Esophagus (tissue), 2 donors: ENCODE data around the gene AIFM3. TPM values are rescaled to one million over a fixed set of nuclear protein-coding genes. Genes with fewer than 3 reads are reported as not detected.
A peak's percentile ranks its signal among the peaks of the same experiment; 100 is the strongest.
"Not testable (repeated sequence)": the region's sequence is repeated elsewhere in the genome, so short reads cannot be mapped to it uniquely, and the experiment has no call there.

Experiments used
- H3K27ac ChIP-seq, 2 donors: one replicate each; pipeline ENCODE4 v1.5.1; 2013; ENCODE audit warnings: low read depth in 2 of 2, mild to moderate bottlenecking in 2 of 2, inconsistent platforms in 1 of 2, low read length in 1 of 2, moderate library complexity in 1 of 2
- H3K27me3 ChIP-seq, 2 donors: one replicate each; pipeline ENCODE4 v1.6.1; 2013; ENCODE audit warnings: low read length in 2 of 2, control low read depth in 1 of 2, mild to moderate bottlenecking in 1 of 2; ENCODE audit not compliant: insufficient read depth in 2 of 2, control insufficient read depth in 1 of 2
- H3K36me3 ChIP-seq, 2 donors: one replicate each; pipeline ENCODE4 v1.6.1; 2013; ENCODE audit warnings: low read length in 1 of 2; ENCODE audit not compliant: control insufficient read depth in 2 of 2, insufficient read depth in 2 of 2
- H3K4me1 ChIP-seq, 2 donors: one replicate each; pipeline ENCODE4 v1.6.1; 2013; ENCODE audit warnings: low read length in 1 of 2; ENCODE audit not compliant: control insufficient read depth in 2 of 2, insufficient read depth in 2 of 2
- H3K4me3 ChIP-seq, 2 donors: one replicate each; pipeline ENCODE4 v1.5.1; 2013; ENCODE audit warnings: low read length in 2 of 2, mild to moderate bottlenecking in 2 of 2, low read depth in 1 of 2, moderate library complexity in 1 of 2
- H3K9me3 ChIP-seq, 2 donors: one replicate each; pipeline ENCODE4 v1.6.1; 2013; ENCODE audit warnings: mild to moderate bottlenecking in 2 of 2, low read depth in 1 of 2, low read length in 1 of 2, moderate library complexity in 1 of 2; ENCODE audit not compliant: control insufficient read depth in 2 of 2, insufficient read depth in 1 of 2
- WGBS, 2 donors: extraction: QIAGEN DNeasy Blood & Tissue Kit; methylation state at CpG; one replicate each; pipeline ENCODE4 v1.1.7; 2013; 5-methylcytosine and 5-hydroxymethylcytosine counted together
- polyA plus RNA-seq, 2 donors: library from polyadenylated mRNA; stranded (reverse); fragments of 200-250 nt; gene quantifications; one replicate each; pipeline ENCODE4 v1.2.3, GENCODE V29; 2013
- donor health status: healthy with polysubstance abuse.
- donor health status: Bipolar disorder and iron deficiency.

AIFM3 gene
- polyA plus RNA-seq, 2 donors = 1.1 to 1.7 TPM

DNA sequence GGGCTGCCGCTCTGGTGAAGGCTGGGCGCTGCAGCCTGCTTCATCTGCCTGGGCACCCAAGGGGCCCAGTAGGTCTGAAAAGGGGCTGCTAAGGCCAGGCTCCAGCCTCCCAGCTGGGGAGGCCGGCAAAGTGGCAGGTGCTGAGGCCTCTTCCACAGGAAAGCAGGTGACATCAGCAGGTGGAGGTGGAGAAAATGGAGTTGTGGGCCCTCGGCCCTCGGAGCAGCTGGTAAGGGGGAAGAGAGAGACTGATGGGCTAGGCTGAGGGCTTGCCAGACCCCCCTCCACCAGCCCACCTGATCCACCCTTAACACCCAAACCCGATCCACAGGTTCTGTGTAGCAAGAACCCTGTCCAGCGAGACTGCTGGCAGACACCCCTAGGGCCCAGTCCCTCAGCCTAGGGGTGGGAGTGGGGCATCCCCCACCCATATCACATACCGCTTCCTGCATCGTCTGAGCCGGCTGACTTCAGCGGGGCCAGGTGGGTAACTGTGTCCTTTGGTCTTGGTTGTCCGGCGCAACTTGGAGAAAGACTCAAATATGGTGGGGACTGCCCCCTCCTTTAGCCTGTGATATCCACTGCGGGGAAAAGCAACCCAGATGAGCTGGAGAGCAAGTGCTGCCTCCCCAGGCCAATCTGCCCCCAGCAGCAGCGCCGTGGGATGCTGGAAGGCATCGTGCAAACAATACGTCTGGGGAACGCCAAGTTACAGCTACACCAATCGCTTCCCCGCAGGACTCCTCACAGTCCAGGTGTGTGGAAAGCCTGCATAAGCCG is 33.3 kb downstream of the AIFM3 start:
- peaks cover 6 to 20% of the 10 kb centered on the region in 2 donors for H3K4me1 ChIP-seq
- H3K4me3 ChIP-seq = peak overlapping the region; percentile 74 to 80
- peaks cover 0 to 23% of the 10 kb centered on the region in 2 donors for H3K36me3 ChIP-seq
- peak overlapping the region; percentile 100 for H3K27ac ChIP-seq
- H3K27me3 ChIP-seq = no peaks in the 10 kb centered on the region
- 42 to 47% methylated on average over 21 to 22 of the region's 22 CpGs for WGBS, 2 donors
- no peaks in the 10 kb centered on the region for H3K9me3 ChIP-seq

DNA sequence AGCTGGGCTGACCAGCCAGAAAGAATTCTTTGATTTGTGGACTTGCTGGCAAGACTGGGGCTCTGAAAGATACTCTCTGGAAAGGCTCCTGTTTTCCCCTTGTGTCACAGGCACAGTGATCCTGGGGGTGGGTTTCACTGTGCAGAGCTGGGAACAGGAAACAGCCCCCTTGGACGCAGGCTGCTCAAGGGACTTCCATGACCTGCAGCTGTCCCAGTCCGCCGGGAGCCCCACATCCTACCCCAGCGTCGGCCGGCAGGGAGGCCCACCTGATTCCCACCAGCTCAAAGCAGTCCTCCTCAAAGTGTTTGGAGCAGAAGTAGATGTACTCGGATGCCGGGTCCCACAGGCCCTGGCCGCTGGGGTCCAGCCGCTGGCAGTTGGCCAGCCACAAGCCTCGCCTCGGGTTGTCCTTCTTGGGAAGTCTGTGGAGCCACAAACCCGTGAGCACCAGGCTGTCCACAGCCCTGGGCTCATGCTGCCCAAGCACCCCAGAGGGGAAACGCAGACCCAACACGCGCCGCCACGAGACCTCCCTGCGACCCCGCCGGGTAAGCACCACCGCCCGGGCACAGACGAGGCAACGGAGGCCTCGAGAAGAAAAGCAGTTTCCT is 34.0 kb downstream of the AIFM3 start:
- peak overlapping the region; percentile 100 for H3K27ac ChIP-seq
- no peaks in the 10 kb centered on the region for H3K9me3 ChIP-seq
- peak overlapping the region; percentile 74 to 80 for H3K4me3 ChIP-seq
- H3K27me3 ChIP-seq = no peaks in the 10 kb centered on the region
- 0 to 1% methylated on average over 26 of the region's 26 CpGs for WGBS, 2 donors
- H3K36me3 ChIP-seq = peaks cover 0 to 23% of the 10 kb centered on the region in 2 donors
- H3K4me1 ChIP-seq = peaks cover 6 to 20% of the 10 kb centered on the region in 2 donors

DNA sequence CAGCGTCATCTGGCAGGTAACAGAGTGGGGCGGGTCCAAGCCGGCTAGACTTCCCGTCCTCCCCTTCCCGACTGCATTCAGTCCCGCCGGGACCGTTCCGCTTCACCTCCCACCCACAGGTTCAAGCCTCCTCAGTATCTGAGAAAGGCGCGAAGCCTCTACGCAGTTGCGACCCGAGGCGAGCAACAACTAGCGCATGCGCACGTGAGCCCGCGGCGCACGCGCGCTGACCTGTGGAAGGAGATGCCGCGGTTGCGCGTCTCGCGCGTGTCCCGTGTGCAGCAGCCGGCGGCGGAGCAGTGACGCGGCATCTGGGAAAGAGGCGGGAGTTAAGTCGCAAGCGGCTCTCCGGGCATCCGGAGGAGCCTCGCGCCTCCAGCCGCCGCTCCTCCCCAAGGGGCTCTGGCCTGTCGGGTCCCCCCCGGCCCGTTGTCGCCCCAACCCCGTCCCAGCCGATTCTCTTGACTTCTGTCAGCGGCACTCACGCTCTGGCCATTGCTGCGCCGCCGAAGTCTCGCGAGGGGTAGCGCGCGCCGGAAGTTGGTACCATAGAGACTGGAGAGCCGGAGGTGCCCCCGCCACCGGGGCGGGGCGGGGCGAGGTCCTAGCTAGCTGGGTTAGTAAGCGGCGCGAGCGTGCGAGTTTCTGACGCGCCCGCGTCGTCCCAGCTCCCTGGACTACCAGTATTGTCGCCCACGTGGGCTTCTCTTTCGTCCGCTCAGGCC is 34.7 kb downstream of the AIFM3 start, which contains the start of gene THAP7:
Gene THAP7, minus strand, starts transcription at position 518 of the 725 bp plus-strand sequence. Its CDS starts 207 bp downstream, at position 311.
- WGBS, 2 donors = 0 to 1% methylated on average over 74 to 83 of the region's 83 CpGs
- Histone ChIP-seq H3K9me3 (no peaks in the 10 kb centered on the region), H3K4me1 (peaks cover 6 to 20% of the 10 kb centered on the region in 2 donors)

DNA sequence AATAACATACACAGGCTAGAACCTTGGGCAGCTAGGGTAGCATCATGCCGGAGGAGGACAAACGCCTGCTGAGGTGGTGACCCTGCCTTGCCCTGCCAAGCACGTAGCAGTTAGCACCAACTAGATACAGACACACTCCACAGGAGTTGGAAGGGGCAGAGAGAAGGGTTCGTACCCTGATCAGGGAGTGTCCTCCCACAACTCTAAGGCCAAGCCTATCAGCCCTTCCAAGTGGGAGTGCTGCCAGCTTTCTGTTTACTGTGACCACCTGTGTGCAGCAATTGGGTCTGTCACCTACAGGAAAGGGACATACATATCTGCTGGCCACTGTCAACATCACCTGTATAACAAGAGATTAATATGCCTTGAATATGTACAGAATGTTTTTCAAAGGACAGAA is 36.7 kb downstream of the AIFM3 start:
- Histone ChIP-seq H3K9me3 (no peaks in the 10 kb centered on the region), H3K4me1 (peaks cover 6 to 18% of the 10 kb centered on the region in 2 donors), H3K27ac (no peak overlapping the region), H3K4me3 (no peak overlapping the region), H3K36me3 (peaks cover 0 to 7% of the 10 kb centered on the region in 2 donors), H3K27me3 (no peaks in the 10 kb centered on the region)
- 84 to 88% methylated on average over 4 of the region's 4 CpGs for WGBS, 2 donors

More for the DNA sequence above, 34.7 kb downstream of the AIFM3 start, which contains the start of gene THAP7:
- Histone ChIP-seq H3K27me3 (no peaks in the 10 kb centered on the region), H3K36me3 (peaks cover 0 to 20% of the 10 kb centered on the region in 2 donors), H3K4me3 (peak within 1 kb of the TSS; percentile 74 to 80), H3K27ac (peak within 1 kb of the TSS; percentile 100)

DNA sequence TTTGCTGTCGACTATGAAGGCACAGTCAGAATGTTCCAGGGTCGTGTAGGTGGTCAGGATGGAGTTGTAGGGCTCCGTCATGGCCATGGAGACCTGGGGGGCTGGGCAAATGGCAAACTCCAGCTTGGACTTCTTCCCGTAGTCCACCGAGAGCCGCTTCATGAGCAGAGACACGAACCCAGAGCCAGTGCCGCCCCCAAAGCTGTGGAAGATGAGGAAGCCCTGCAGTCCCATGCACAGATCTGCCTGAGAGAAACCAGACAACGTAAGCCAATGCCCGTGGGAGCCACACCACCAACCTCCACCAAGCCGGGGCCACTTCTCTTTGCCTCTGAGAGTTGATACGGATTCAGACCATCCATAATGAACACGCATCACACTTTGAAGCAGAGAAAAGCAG is 42.2 kb downstream of the AIFM3 start:
- 86 to 87% methylated on average over 13 of the region's 13 CpGs for WGBS, 2 donors
- H3K27me3 ChIP-seq, H3K4me3 ChIP-seq, H3K27ac ChIP-seq, H3K9me3 ChIP-seq, H3K4me1 ChIP-seq, H3K36me3 ChIP-seq: not testable (repeated sequence)

DNA sequence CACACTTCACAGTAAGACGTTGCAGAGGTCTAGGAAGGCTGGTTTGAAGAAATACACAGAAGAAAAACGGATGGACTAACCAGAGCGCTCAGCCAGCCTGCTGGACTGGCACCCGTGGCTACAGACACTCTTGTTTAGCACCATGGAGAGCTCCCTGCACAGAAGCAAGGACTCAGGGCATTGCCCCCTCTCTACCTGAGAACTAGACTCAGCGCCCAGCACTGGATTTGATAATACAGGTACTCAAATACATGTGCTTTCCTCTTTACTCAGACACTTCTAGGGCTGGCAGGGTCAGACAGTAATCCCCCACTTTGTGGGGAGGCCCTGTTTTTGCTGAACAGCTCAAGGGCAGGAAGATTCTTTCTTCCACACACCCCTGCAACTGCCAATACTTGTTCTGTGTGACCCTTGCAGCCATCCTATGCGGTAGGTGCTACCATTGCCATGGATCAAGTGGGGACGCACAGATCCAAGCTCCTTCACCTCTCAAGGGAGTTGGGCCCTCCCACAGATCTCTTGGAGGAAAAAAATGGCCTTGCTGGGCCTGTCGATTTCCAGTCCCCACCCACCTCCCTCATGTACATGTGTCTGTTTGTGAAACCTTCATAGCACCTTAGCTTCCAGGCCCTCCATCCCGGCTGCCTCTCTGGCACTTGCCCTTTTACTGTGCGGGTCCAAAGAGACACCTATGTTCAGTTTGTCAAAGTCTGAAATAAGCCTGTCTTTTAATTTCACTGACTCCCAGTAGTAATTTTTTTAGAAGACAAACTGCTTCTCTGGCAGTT is 42.8 kb downstream of the AIFM3 start:
- Histone ChIP-seq H3K4me1 (peaks cover 7 to 10% of the 10 kb centered on the region in 2 donors), H3K9me3 (no peaks in the 10 kb centered on the region), H3K36me3 (no peaks in the 10 kb centered on the region), H3K27me3 (no peaks in the 10 kb centered on the region), H3K4me3 (no peak overlapping the region), H3K27ac (no peak overlapping the region)
- 51 to 53% methylated on average over 10 of the region's 10 CpGs for WGBS, 2 donors

DNA sequence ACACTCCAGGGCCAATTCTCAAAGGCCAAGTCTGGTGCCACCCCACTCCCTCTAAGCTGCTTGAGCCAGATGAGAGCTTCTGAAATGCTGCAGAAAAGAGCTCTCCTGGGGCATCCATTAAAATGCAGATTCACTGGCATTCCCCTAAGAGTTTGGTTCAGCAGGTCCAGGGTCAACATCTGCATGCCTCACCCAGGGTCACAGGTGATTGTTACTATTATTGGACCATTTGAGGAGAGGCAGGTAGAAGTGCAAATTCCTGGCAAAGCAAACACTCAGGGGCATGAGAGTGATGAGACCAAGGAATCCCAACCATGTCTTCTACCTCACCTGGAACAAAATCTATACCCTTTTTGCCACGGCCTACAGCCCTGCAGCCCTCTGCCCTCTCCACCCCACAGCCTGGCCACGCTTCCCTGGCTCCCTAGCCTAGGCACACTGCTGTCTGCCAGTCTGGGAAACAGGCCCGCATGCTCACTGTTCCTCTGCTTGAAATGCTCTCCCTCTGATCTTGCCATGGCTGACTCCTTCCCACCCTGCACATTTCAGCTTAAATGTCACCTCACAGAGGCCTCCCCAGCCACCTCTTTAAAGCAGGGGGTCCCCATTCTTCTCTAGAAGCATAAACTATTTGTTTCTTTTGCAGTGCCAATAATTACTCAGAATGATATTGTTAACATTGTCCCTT is 43.5 kb downstream of the AIFM3 start:
- Histone ChIP-seq H3K9me3 (no peaks in the 10 kb centered on the region), H3K36me3 (no peaks in the 10 kb centered on the region), H3K4me1 (peaks cover 9 to 14% of the 10 kb centered on the region in 2 donors), H3K27me3 (no peaks in the 10 kb centered on the region), H3K27ac (no peak overlapping the region), H3K4me3 (no peak overlapping the region)
- WGBS, 2 donors = 86 to 97% methylated on average over 3 of the region's 3 CpGs

DNA sequence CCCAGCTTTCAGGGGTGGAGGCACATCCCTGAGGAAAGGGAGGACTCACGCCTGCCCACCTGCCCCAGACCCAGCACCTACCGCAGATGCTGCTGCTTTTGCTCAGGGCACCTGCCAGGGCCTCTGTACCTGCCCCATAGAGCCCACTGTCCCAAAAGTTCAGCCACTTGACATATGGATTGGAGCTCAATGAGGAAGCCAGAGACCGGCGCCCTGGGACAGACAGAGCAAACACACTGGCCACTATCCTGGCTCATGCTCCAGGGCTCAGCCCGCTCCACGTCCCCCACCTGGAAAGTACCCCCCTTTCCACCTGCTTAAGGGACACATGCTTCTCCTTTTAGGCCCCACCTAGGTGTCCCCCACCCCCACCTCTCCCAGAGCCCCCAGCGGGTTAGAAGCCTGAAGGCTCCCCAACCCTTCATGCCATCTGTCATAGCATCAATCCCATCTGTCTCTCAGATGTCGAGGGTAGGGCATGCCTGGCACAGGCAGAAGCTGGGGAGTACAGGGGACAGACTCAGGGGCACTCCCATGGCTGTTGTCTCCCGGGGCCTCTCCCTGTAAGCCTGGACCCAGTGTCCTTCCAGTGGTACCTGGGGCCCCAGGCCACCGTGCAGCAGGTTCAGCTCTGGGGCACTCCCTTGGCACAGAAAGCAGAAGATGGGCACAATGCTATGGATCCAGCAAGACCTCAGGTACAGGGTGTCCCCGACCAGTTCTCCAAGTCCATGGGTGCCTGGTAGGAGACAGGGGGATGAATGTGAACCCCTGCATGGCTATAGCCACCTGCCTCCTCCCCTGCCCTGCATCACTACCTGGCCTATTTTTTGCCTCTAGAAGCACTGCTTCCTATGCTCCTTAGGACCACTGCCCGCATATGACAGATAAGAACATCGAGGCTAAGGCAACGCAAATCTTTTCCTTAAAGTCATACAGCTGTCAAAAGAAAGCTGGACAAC is 45.7 kb downstream of the AIFM3 start:
- Histone ChIP-seq H3K27ac (no peak overlapping the region), H3K4me3 (no peak overlapping the region), H3K36me3 (no peaks in the 10 kb centered on the region), H3K9me3 (no peaks in the 10 kb centered on the region), H3K27me3 (no peaks in the 10 kb centered on the region), H3K4me1 (peaks cover 9 to 14% of the 10 kb centered on the region in 2 donors)
- WGBS, 2 donors = 81% methylated on average over 14 of the region's 14 CpGs
